SJSA1 (cell line): Measurements from ENCODE around the gene IDS. TPM values are rescaled to one million over a fixed set of nuclear protein-coding genes. Genes with fewer than 3 reads are reported as not detected.
"Not testable (repeated sequence)": the region's sequence is repeated elsewhere in the genome, so short reads cannot be mapped to it uniquely, and the experiment has no call there.

Experiments used
- DNase-seq, 2 experiments: peaks; one replicate each; pipeline ENCODE4 v3.0.0-alpha.2; 2015 to 2020; ENCODE audit warnings: low spot score in 2 of 2, low read depth in 1 of 2
- H3K27ac ChIP-seq: fragments of 250-450 bp; sonication (Bioruptor Pico); 2 replicates; pipeline ENCODE4 v1.5.1; 2020; ENCODE audit warnings: mild to moderate bottlenecking, moderate library complexity
- H3K27me3 ChIP-seq: fragments of 250-450 bp; sonication (Bioruptor Pico); replicated peaks from 2 replicates; pipeline ENCODE4 v1.5.1; 2020; ENCODE audit warnings: mild to moderate bottlenecking, moderate library complexity
- H3K36me3 ChIP-seq: fragments of 250-450 bp; sonication (Bioruptor Pico); 2 replicates; pipeline ENCODE4 v1.5.1; 2020; ENCODE audit warnings: mild to moderate bottlenecking
- H3K4me1 ChIP-seq: fragments of 250-450 bp; sonication (Bioruptor Pico); replicated peaks from 2 replicates; pipeline ENCODE4 v1.6.1; 2021; ENCODE audit warnings: mild to moderate bottlenecking
- H3K4me3 ChIP-seq: fragments of 250-450 bp; sonication (Bioruptor Pico); 2 replicates; pipeline ENCODE4 v1.5.1; 2020; ENCODE audit warnings: mild to moderate bottlenecking
- H3K9me3 ChIP-seq: fragments of 250-450 bp; sonication (Bioruptor Pico); replicated peaks from 2 replicates; pipeline ENCODE4 v1.5.1; 2020; ENCODE audit warnings: mild to moderate bottlenecking
- total RNA-seq: library from RNA; depleted of rRNA; stranded (reverse); fragments of >200 nt; shearing (Covaris generic); gene quantifications from 2 replicates; pipeline ENCODE4 v1.2.3, GENCODE V29; 2014; rRNA removed

IDS gene
- total RNA-seq: 18.3 and 18.9 TPM in 2 replicates

GRCh38 chrX:149504915-149505651, at the start of gene IDS:
Gene IDS, minus strand, starts transcription at chrX:149505306. Its CDS starts 169 bp downstream, at chrX:149505137.
- peaks cover 14% of the 10 kb centered on the region for H3K36me3 ChIP-seq
- H3K4me1 ChIP-seq: peaks cover 12% of the 10 kb centered on the region
- H3K9me3 ChIP-seq: no peaks in the 10 kb centered on the region
- no peaks in the 10 kb centered on the region for H3K27me3 ChIP-seq
- peak within 1 kb of the TSS; percentile 65 for H3K27ac ChIP-seq
- DNase-seq: peak; percentile 74 to 86
- H3K4me3 ChIP-seq: peak within 1 kb of the TSS; percentile 56

- not testable (repeated sequence) for H3K9me3 ChIP-seq, H3K4me3 ChIP-seq, H3K4me1 ChIP-seq, H3K27me3 ChIP-seq, H3K27ac ChIP-seq, DNase-seq, H3K36me3 ChIP-seq
Observed at GRCh38 chrX:149551939-149552248, 46.8 kb upstream of the IDS start.

GRCh38 chrX:149551245-149551938, 46.3 kb upstream of the IDS start:
- H3K9me3 ChIP-seq, DNase-seq: not testable (repeated sequence)

GRCh38 chrX:149550454-149550853, 45.3 kb upstream of the IDS start:
- not testable (repeated sequence) for H3K27me3 ChIP-seq, DNase-seq

More at GRCh38 chrX:149551245-149551938, 46.3 kb upstream of the IDS start:
- not testable (repeated sequence) for H3K4me3 ChIP-seq, H3K27ac ChIP-seq, H3K4me1 ChIP-seq, H3K27me3 ChIP-seq, H3K36me3 ChIP-seq

GRCh38 chrX:149549701-149550100, 44.6 kb upstream of the IDS start, which contains the start of gene HSFX3:
Gene HSFX3, minus strand, starts transcription at chrX:149549924. Its CDS starts 72 bp downstream, at chrX:149549852.
- H3K4me3 ChIP-seq, H3K9me3 ChIP-seq, DNase-seq, H3K27me3 ChIP-seq, H3K36me3 ChIP-seq, H3K27ac ChIP-seq, H3K4me1 ChIP-seq: not testable (repeated sequence)

More at GRCh38 chrX:149550454-149550853, 45.3 kb upstream of the IDS start:
- not testable (repeated sequence) for H3K36me3 ChIP-seq, H3K9me3 ChIP-seq, H3K4me1 ChIP-seq, H3K27ac ChIP-seq, H3K4me3 ChIP-seq

GRCh38 chrX:149547782-149548181, 42.7 kb upstream of the IDS start:
- not testable (repeated sequence) for H3K36me3 ChIP-seq, H3K4me3 ChIP-seq, H3K9me3 ChIP-seq, DNase-seq, H3K27me3 ChIP-seq, H3K4me1 ChIP-seq, H3K27ac ChIP-seq

- H3K4me3 ChIP-seq: not testable (repeated sequence)
Observed at GRCh38 chrX:149546962-149547361, 41.9 kb upstream of the IDS start.

GRCh38 chrX:149545545-149546543, 40.7 kb upstream of the IDS start:
- H3K9me3 ChIP-seq, H3K4me1 ChIP-seq, H3K27ac ChIP-seq, H3K27me3 ChIP-seq, H3K36me3 ChIP-seq, H3K4me3 ChIP-seq: not testable (repeated sequence)
- DNase-seq: peak in 1 of 2 experiments; percentile 47

More at GRCh38 chrX:149546962-149547361, 41.9 kb upstream of the IDS start:
- H3K4me1 ChIP-seq, H3K27ac ChIP-seq, DNase-seq, H3K9me3 ChIP-seq, H3K27me3 ChIP-seq, H3K36me3 ChIP-seq: not testable (repeated sequence)

- Histone ChIP-seq H3K4me1 (0 out of 2 replicates have a peak, but pooled peaks cover 2% of the 10 kb centered on the region), H3K9me3 (no peaks in the 10 kb centered on the region), H3K4me3 (peak overlapping the region; percentile 61), H3K36me3 (no peaks in the 10 kb centered on the region), H3K27me3 (no peaks in the 10 kb centered on the region), H3K27ac (no peak overlapping the region; the same call in 1 of the 2 replicates)
- DNase-seq: no peak
Observed at GRCh38 chrX:149541521-149542047, 36.5 kb upstream of the IDS start.

- Histone ChIP-seq H3K27me3 (no peaks in the 10 kb centered on the region), H3K36me3 (no peaks in the 10 kb centered on the region), H3K27ac (peak within 1 kb of the TSS; percentile 90), H3K4me1 (0 out of 2 replicates have a peak, but pooled peaks cover 2% of the 10 kb centered on the region), H3K9me3 (no peaks in the 10 kb centered on the region), H3K4me3 (peak within 1 kb of the TSS; percentile 61)
- peak; percentile 86 for DNase-seq
Observed at GRCh38 chrX:149540621-149541520, 35.8 kb upstream of the IDS start, which contains the start of gene EOLA1. Gene EOLA1, plus strand, starts transcription at chrX:149541012. Its CDS starts 4,619 bp downstream, at chrX:149545631.

GRCh38 chrX:149540131-149540620, 35.1 kb upstream of the IDS start:
- peak overlapping the region; percentile 90 for H3K27ac ChIP-seq
- H3K4me1 ChIP-seq: 0 out of 2 replicates have a peak, but pooled peaks cover 2% of the 10 kb centered on the region
- peak in 1 of 2 experiments; percentile 91 for DNase-seq
- no peaks in the 10 kb centered on the region for H3K27me3 ChIP-seq
- no peaks in the 10 kb centered on the region for H3K9me3 ChIP-seq
- peak overlapping the region; percentile 61 for H3K4me3 ChIP-seq
- H3K36me3 ChIP-seq: no peaks in the 10 kb centered on the region
